Stomach smooth muscle (tissue), 2 donors: Measurements from ENCODE around the gene SMIM10L2A.

Source experiments
- H3K27ac ChIP-seq: one replicate; pipeline ENCODE4 v1.7.0; 2013; ENCODE audit warnings: mild to moderate bottlenecking, low read length, inconsistent platforms
- H3K27me3 ChIP-seq, 2 donors: one replicate each; pipeline ENCODE4 v1.7.0; 2013; ENCODE audit warnings: low read length in 2 of 2; ENCODE audit not compliant: insufficient read depth in 2 of 2, control insufficient read depth in 1 of 2
- H3K36me3 ChIP-seq, 2 donors: one replicate each; pipeline ENCODE4 v1.7.0; 2013; ENCODE audit warnings: low read length in 2 of 2; ENCODE audit not compliant: control insufficient read depth in 2 of 2, insufficient read depth in 2 of 2
- H3K4me1 ChIP-seq: one replicate; pipeline ENCODE4 v1.7.0; 2013; ENCODE audit warnings: low read length; ENCODE audit not compliant: control insufficient read depth, insufficient read depth
- H3K4me3 ChIP-seq, 2 donors: one replicate each; pipeline ENCODE4 v1.7.0; 2013; ENCODE audit warnings: low read length in 2 of 2
- H3K9ac ChIP-seq, 2 donors: one replicate each; pipeline ENCODE4 v1.7.0; 2013; ENCODE audit warnings: low read length in 2 of 2, mild to moderate bottlenecking in 1 of 2
- H3K9me3 ChIP-seq, 2 donors: one replicate each; pipeline ENCODE4 v1.7.0; 2013; ENCODE audit warnings: low read length in 2 of 2; ENCODE audit not compliant: control insufficient read depth in 2 of 2
- donor health status: healthy.
- donor health status: Pancreatic carcinoma.

Gene SMIM10L2A

DNA sequence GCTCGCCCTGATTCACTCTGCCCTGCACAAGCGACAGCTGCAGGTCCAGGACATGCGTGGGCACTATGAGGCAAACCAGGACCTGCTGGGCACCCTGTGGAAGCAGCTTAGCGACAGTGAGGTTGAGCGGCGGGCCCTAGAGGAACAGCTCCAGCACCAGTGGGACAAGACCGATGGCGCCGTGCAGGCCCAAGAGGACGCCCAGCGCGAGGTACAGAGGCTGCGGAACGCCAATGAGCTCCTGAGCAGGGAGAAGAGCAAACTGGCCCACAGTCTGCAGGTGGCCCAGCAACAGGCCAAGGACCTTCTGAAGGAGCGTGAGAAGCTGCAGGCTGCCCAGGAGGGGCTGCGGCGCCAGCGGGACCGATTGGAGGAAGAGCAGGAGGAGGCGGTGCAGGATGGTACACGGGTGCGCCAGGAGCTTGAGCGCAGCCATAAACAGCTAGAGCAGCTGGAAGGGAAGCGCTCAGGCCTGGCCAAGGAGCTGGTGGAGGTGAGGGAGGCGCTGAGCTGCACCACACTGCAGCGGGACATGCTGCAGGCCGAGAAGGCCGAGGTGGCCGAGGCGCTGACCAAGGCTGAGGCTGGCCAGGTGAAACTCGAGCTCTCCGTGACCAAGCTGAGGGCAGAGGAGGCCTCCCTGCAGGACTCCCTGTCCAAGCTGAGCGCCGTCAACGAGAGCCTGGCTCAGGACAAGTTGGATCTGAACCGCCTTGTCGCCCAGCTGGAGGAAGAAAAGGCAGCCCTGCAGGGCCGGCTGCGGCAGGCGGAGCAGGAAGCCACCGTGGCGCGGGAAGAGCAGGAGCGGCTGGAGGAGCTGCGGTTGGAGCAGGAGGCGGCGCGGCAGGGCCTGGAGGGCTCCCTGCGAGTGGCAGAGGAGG, 12.8 kb downstream of the SMIM10L2A start:
- peaks cover 0 to 15% of the 10 kb centered on the region in 2 donors for H3K27me3 ChIP-seq
- no peak overlapping the region for H3K4me3 ChIP-seq
- H3K9me3 ChIP-seq: no peaks in the 10 kb centered on the region
- no peaks in the 10 kb centered on the region for H3K36me3 ChIP-seq
- H3K9ac ChIP-seq: no peak overlapping the region
- H3K27ac ChIP-seq: no peak overlapping the region
- no peaks in the 10 kb centered on the region for H3K4me1 ChIP-seq

DNA sequence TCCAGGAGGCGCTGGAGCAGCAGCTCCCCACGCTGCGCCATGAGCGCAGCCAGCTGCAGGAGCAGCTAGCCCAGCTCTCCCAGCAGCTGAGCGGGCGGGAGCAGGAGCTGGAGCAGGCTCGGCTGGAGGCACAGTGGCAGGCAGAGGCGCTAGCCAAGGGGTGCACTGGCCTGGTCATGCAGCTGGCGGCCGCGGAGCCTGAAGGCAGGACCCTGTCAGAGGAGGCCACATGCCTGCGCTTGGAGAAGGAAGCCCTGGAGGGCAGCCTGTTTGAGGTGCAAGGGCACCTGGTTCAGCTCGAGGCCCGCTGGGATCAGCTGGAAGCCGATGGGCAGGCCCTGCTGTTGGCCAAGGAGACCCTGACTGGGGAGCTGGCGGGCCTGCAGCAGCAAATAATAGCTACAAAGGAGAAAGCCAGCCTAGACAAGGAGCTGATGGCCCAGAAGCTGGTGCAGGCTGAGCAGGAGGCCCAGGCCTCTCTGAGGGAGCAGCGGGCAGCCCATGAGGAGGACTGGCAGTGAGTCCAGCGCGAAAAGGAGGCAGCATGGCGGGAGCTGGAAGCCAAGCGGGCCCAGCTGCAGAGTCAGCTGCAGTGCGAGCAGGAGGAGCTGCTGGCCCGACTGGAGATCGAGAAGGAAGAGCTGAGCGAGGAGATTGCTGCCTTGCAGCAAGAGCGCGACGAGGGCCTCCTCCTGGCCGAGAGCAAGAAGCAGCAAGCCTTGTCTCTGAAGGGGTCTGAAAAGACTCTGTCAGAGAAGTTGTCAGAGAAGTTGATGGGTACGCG, 13.6 kb downstream of the SMIM10L2A start:
- H3K27ac ChIP-seq: no peak overlapping the region
- no peaks in the 10 kb centered on the region for H3K36me3 ChIP-seq
- no peaks in the 10 kb centered on the region for H3K4me1 ChIP-seq
- H3K4me3 ChIP-seq: no peak overlapping the region
- peaks cover 0 to 14% of the 10 kb centered on the region in 2 donors for H3K27me3 ChIP-seq
- no peaks in the 10 kb centered on the region for H3K9me3 ChIP-seq
- H3K9ac ChIP-seq: no peak overlapping the region

DNA sequence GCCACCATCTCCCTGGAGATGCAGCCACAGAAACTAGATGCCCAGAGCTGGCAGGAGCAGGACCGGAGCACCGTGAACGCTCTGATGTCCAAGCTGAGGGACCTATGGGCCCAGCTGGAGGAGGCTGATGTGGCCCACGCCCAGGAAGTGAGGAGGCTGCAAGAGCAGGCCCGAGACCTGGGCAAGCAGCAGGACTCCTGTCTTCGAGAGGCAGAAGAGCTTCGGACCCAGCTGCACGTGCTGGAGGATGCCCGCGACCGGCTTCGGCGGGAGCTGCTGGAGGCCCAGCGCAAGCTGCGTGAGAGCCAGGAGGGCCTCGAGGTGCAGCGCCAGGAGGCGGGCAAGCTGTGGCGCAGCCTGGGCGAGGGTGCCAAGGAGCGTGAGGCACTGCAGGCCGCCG, 14.2 kb downstream of the SMIM10L2A start:
- Histone ChIP-seq H3K36me3 (no peaks in the 10 kb centered on the region), H3K27me3 (peaks cover 0 to 12% of the 10 kb centered on the region in 2 donors), H3K27ac (no peak overlapping the region), H3K9me3 (no peaks in the 10 kb centered on the region), H3K4me3 (no peak overlapping the region), H3K9ac (no peak overlapping the region), H3K4me1 (no peaks in the 10 kb centered on the region)

DNA sequence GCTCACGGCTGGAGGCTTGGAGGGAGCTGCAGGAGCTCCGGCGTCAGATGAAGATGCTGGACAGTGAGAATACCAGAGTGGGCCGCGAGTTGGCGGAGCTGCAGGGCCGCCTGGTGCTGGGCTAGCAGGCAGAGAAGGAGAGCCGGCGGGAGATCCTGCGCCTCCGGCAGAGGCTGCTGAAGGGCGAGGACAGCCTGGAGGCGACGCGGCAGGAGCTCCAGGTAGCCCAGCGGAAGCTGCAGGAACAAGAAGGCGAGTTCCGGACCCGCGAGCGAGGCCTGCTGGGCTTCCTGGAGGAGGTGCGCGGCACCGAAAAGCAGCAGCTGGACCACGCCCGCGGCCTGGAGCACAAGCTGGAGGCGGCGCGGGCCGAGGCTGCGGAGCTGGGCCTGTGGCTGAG, 14.7 kb downstream of the SMIM10L2A start:
- no peaks in the 10 kb centered on the region for H3K9me3 ChIP-seq
- no peak overlapping the region for H3K4me3 ChIP-seq
- no peaks in the 10 kb centered on the region for H3K4me1 ChIP-seq
- no peak overlapping the region for H3K9ac ChIP-seq
- no peak overlapping the region for H3K27ac ChIP-seq
- H3K27me3 ChIP-seq: peaks cover 0 to 12% of the 10 kb centered on the region in 2 donors
- H3K36me3 ChIP-seq: no peaks in the 10 kb centered on the region

- H3K27ac ChIP-seq: no peak overlapping the region
- H3K9ac ChIP-seq: no peak overlapping the region
- peaks cover 0 to 12% of the 10 kb centered on the region in 2 donors for H3K27me3 ChIP-seq
- no peaks in the 10 kb centered on the region for H3K36me3 ChIP-seq
- H3K4me3 ChIP-seq: no peak overlapping the region
- H3K9me3 ChIP-seq: no peaks in the 10 kb centered on the region
- H3K4me1 ChIP-seq: no peaks in the 10 kb centered on the region
These were observed 15.5 kb downstream of the SMIM10L2A start for GRCh38 chrX:135436966-135437866.

DNA sequence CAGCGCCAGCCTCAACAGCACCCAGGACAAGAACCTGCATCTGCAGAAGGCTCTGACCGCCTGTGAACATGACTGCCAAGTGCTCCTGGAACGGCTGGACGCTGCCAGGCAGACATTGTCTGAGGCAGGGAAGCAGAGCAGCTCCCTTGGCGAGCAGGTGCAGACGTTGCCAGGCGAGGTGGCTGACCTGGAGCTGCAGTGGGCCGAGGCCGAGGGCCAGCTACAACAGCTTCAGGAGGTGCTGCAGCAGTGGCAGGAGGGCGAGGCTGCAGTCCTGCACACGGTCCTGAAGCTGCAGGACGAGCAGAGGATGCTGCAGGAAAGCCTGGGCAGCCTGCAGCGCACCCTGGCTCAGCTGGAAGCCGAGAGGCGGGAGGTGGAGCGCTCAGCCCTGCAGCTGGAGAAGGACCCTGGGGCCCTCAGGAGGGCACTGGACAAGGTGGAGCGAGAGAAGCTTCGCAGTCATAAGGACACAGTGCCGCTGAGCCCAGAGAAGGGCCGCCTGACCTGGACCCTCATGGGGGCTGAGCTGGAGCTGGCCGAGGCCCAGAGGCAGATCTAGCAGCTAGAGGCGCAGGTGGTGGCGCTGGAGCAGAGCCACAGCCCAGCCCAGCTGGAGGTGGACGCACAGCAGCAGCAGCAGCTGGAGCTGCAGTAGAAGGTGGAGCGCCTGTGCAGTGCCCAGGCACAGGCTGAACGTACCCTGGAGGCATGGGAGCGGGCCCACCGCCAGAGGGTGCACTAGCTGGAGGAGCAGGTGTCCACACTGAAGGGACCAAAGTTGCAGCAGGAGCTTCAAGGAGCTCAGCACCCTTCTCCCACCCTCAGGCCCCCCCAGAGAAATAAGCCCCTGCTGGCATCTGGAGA, 16.4 kb downstream of the SMIM10L2A start:
- H3K27me3 ChIP-seq: peaks cover 0 to 10% of the 10 kb centered on the region in 2 donors
- H3K4me1 ChIP-seq: no peaks in the 10 kb centered on the region
- no peak overlapping the region for H3K4me3 ChIP-seq
- H3K9ac ChIP-seq: no peak overlapping the region
- H3K27ac ChIP-seq: no peak overlapping the region
- H3K36me3 ChIP-seq: no peaks in the 10 kb centered on the region
- H3K9me3 ChIP-seq: no peaks in the 10 kb centered on the region

DNA sequence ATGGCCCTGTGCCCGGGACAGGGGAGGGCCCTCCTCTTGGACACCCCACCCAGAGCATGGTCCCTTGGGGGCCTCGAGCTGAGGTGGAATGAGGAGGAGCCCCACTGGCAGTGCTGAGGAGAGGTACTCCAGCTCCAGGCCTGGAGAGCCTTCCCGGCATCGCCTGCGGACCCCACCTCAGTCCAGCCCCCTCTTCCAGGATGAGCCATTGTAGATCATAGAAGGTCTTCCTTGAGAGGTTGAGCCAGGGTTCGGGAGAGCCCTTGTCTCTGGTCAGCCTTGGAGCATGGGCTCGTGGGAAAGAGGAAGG, 16.9 kb downstream of the SMIM10L2A start:
- no peak overlapping the region for H3K9ac ChIP-seq
- H3K27me3 ChIP-seq: peaks cover 0 to 7% of the 10 kb centered on the region in 2 donors
- no peaks in the 10 kb centered on the region for H3K36me3 ChIP-seq
- no peak overlapping the region for H3K4me3 ChIP-seq
- H3K4me1 ChIP-seq: no peaks in the 10 kb centered on the region
- no peak overlapping the region for H3K27ac ChIP-seq
- no peaks in the 10 kb centered on the region for H3K9me3 ChIP-seq

GRCh38 chrX:135449637-135450550, 28.1 kb downstream of the SMIM10L2A start:
- peaks cover 0 to 9% of the 10 kb centered on the region in 2 donors for H3K27me3 ChIP-seq
- H3K27ac ChIP-seq: no peak overlapping the region
- no peak overlapping the region for H3K4me3 ChIP-seq
- no peaks in the 10 kb centered on the region for H3K9me3 ChIP-seq
- no peaks in the 10 kb centered on the region for H3K4me1 ChIP-seq
- H3K36me3 ChIP-seq: no peaks in the 10 kb centered on the region
- no peak overlapping the region for H3K9ac ChIP-seq

DNA sequence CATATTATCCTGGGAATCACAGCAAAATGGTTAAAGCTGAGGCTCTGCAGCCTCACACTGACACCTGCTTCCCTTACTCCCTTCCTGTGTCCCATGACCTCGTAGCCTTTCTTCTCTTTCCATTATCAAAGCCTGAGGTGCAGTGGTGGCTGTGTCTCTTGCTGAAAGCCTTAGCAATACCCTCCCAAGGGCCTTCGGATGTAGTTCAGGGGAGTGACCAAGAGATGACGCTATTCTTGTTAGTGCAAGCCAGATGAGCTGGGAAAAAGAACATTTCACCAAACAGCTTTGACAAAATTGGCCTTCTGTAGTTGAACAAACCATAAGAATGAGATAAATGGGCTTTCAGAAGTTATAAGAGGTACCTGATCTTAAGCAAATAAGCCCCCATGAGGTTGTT, 31.6 kb downstream of the SMIM10L2A start:
- H3K36me3 ChIP-seq: no peaks in the 10 kb centered on the region
- peaks cover 0 to 3% of the 10 kb centered on the region in 2 donors for H3K9me3 ChIP-seq
- no peak overlapping the region for H3K4me3 ChIP-seq
- H3K4me1 ChIP-seq: no peaks in the 10 kb centered on the region
- peaks cover 0 to 9% of the 10 kb centered on the region in 2 donors for H3K27me3 ChIP-seq
- no peak overlapping the region for H3K27ac ChIP-seq
- H3K9ac ChIP-seq: no peak overlapping the region
